ENCODE data around the gene ATF7IP2. TPM values are rescaled to one million over a fixed set of nuclear protein-coding genes. Genes with fewer than 3 reads are reported as not detected.
"Not testable (repeated sequence)": the region's sequence is repeated elsewhere in the genome, so short reads cannot be mapped to it uniquely, and the experiment has no call there.

Gene ATF7IP2
- total RNA-seq, 4 donors from 2014 or later, result 2.4 to 4.8 (median 4.4) TPM

DNA sequence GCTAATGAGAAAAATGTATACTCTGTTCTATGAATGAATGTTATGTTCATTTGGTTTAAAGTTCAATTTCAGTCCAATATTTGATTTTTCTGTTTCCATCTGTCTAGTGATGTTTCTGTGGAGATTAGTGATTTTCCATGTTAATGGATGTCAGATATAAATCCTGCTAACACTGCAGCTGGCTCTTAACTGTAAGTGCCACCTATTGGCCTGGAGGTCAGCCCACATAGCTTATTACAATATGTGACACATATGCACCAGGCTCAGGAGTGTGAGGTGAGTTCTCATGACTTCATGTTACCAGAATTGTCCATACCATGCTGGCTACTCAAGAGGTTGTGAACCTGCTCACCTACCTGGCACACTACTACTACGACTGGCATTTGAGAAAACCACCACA, 17.1 kb downstream of the ATF7IP2 start:
- H3K36me3 ChIP-seq, result no peaks in the 10 kb centered on the region
- no peaks in the 10 kb centered on the region for H3K27me3 ChIP-seq
- TF ChIP-seq POLR2A (IDR thresholded peaks at IDR 0.05) (no peak), EP300 (IDR thresholded peaks at IDR 0.05) (no peak)
- TF ChIP-seq, protein P1, sequence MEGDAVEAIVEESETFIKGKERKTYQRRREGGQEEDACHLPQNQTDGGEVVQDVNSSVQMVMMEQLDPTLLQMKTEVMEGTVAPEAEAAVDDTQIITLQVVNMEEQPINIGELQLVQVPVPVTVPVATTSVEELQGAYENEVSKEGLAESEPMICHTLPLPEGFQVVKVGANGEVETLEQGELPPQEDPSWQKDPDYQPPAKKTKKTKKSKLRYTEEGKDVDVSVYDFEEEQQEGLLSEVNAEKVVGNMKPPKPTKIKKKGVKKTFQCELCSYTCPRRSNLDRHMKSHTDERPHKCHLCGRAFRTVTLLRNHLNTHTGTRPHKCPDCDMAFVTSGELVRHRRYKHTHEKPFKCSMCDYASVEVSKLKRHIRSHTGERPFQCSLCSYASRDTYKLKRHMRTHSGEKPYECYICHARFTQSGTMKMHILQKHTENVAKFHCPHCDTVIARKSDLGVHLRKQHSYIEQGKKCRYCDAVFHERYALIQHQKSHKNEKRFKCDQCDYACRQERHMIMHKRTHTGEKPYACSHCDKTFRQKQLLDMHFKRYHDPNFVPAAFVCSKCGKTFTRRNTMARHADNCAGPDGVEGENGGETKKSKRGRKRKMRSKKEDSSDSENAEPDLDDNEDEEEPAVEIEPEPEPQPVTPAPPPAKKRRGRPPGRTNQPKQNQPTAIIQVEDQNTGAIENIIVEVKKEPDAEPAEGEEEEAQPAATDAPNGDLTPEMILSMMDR (IDR thresholded peaks at IDR 0.05), result no peak
- DNase-seq (ENCODE audit: low spot score in 2 of 2), result no peak
- H3K4me3 ChIP-seq, result no peak overlapping the region
- no peaks in the 10 kb centered on the region for H3K4me1 ChIP-seq
- WGBS, 2 donors, result 81 to 95% methylated on average over 1 of the region's 1 CpG
- peaks cover 0 to 63% (median under 1%) of the 10 kb centered on the region in 4 donors for H3K9me3 ChIP-seq
- no peak overlapping the region for H3K27ac ChIP-seq

- 76 to 83% methylated on average over 4 of the region's 4 CpGs for WGBS, 2 donors
- H3K9me3 ChIP-seq, result peaks cover 0 to 68% (median 8%) of the 10 kb centered on the region in 4 donors
- no peak for TF ChIP-seq POLR2A (IDR thresholded peaks at IDR 0.05)
- TF ChIP-seq, protein P1 (IDR thresholded peaks at IDR 0.05), result no peak
- no peak for TF ChIP-seq EP300 (IDR thresholded peaks at IDR 0.05)
Measured at GRCh38 chr16:10405386-10405939, 19.6 kb downstream of the ATF7IP2 start.

GRCh38 chr16:10408824-10409381, 23.0 kb downstream of the ATF7IP2 start:
- H3K4me3 ChIP-seq, result no peak overlapping the region
- TF ChIP-seq POLR2A (IDR thresholded peaks at IDR 0.05), result no peak
- TF ChIP-seq, protein P1 (IDR thresholded peaks at IDR 0.05), result no peak
- TF ChIP-seq EP300 (IDR thresholded peaks at IDR 0.05), result no peak
- H3K27me3 ChIP-seq, result no peaks in the 10 kb centered on the region
- 84 to 96% methylated on average over 8 of the region's 8 CpGs for WGBS, 2 donors
- H3K4me1 ChIP-seq, result no peaks in the 10 kb centered on the region
- no peak for DNase-seq (ENCODE audit: low spot score in 2 of 2)
- H3K36me3 ChIP-seq, result no peaks in the 10 kb centered on the region
- peaks cover 0 to 85% (median 14%) of the 10 kb centered on the region in 4 donors for H3K9me3 ChIP-seq
- no peak overlapping the region for H3K27ac ChIP-seq

More at GRCh38 chr16:10405386-10405939, 19.6 kb downstream of the ATF7IP2 start:
- no peak for DNase-seq (ENCODE audit: low spot score in 2 of 2)
- Histone ChIP-seq H3K36me3 (no peaks in the 10 kb centered on the region), H3K4me1 (no peaks in the 10 kb centered on the region), H3K27ac (no peak overlapping the region), H3K27me3 (no peaks in the 10 kb centered on the region), H3K4me3 (no peak overlapping the region)

GRCh38 chr16:10409713-10410112, 23.9 kb downstream of the ATF7IP2 start:
- H3K27me3 ChIP-seq; H3K4me3 ChIP-seq; H3K4me1 ChIP-seq; H3K27ac ChIP-seq; DNase-seq (ENCODE audit: low spot score in 2 of 2); H3K36me3 ChIP-seq: not testable (repeated sequence)
- H3K9me3 ChIP-seq, result peaks cover 0 to 84% (median 14%) of the 10 kb centered on the region in 4 donors

DNA sequence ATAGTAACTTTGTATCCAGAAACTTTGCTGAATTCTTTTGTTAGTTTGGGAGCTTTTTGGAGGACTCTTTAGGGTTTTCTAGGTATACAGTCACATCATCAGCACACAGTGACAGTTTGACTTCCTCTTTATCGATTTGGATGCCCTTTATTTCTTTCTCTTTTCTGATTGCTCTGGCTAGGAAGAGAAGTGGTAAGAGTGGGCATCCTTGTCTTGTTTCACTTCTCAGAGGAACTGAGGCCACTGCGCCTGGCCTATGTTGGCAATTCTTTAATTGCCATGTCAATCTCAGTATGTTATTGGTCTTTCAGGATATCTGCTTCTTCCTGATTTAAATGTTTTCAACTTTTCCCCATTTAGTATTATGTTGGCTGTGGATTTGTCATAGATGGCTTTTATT, 24.6 kb downstream of the ATF7IP2 start:
- Histone ChIP-seq H3K27ac (no peak overlapping the region), H3K27me3 (no peaks in the 10 kb centered on the region), H3K4me1 (no peaks in the 10 kb centered on the region), H3K36me3 (no peaks in the 10 kb centered on the region), H3K4me3 (no peak overlapping the region), H3K9me3 (peaks cover 0 to 89% (median 17%) of the 10 kb centered on the region in 4 donors)
- TF ChIP-seq, protein P1 (IDR thresholded peaks at IDR 0.05), result no peak
- no peak for TF ChIP-seq EP300 (IDR thresholded peaks at IDR 0.05)
- TF ChIP-seq POLR2A (IDR thresholded peaks at IDR 0.05), result no peak
- no peak for DNase-seq (ENCODE audit: low spot score in 2 of 2)
- WGBS, 2 donors, result 98% methylated on average over 2 of the region's 2 CpGs
